Liver (tissue), 9 donors: Measurements from ENCODE around the gene LZTS3. TPM values are rescaled to one million over a fixed set of nuclear protein-coding genes. Genes with fewer than 3 reads are reported as not detected.

ENCODE experiments used
- DNase-seq: peaks from one replicate; pipeline ENCODE4 v3.0.0-alpha.2; 2017; ENCODE audit warnings: low spot score
- H3K27ac ChIP-seq, 2 donors: one replicate each; pipeline ENCODE4 v1.7.0; 2013; ENCODE audit warnings: inconsistent platforms in 2 of 2, low read length in 2 of 2, control low read depth in 1 of 2, low read depth in 1 of 2, mild to moderate bottlenecking in 1 of 2
- H3K27me3 ChIP-seq, 4 donors: one replicate each; pipeline versions ENCODE4 v1.6.1 to v1.7.0; 2013; ENCODE audit warnings: low read length in 3 of 4, inconsistent platforms in 1 of 4, mild to moderate bottlenecking in 1 of 4, moderate library complexity in 1 of 4; ENCODE audit not compliant: control insufficient read depth in 4 of 4, insufficient read depth in 4 of 4
- H3K36me3 ChIP-seq, 4 donors: one replicate each; pipeline versions ENCODE4 v1.6.1 to v1.7.0; 2013; ENCODE audit warnings: low read length in 3 of 4, mild to moderate bottlenecking in 3 of 4, low read depth in 1 of 4, moderate library complexity in 1 of 4; ENCODE audit not compliant: control insufficient read depth in 4 of 4, insufficient read depth in 3 of 4
- H3K4me1 ChIP-seq, 4 donors: one replicate each; pipeline versions ENCODE4 v1.6.1 to v1.7.0; 2013; ENCODE audit warnings: low read length in 3 of 4, mild to moderate bottlenecking in 3 of 4, moderate library complexity in 1 of 4; ENCODE audit not compliant: control insufficient read depth in 4 of 4, insufficient read depth in 4 of 4
- H3K4me3 ChIP-seq, 3 donors: one replicate each; pipeline versions ENCODE4 v1.6.1 to v1.7.0; 2013; ENCODE audit warnings: low read length in 3 of 3, control low read depth in 1 of 3, low read depth in 1 of 3, mild to moderate bottlenecking in 1 of 3
- H3K9ac ChIP-seq, 2 donors: one replicate each; pipeline ENCODE4 v1.7.0; 2013; ENCODE audit warnings: low read length in 2 of 2, mild to moderate bottlenecking in 2 of 2, moderate library complexity in 2 of 2, control low read depth in 1 of 2, low read depth in 1 of 2
- H3K9me3 ChIP-seq, 4 donors: one replicate each; pipeline versions ENCODE4 v1.6.1 to v1.7.0; 2013; ENCODE audit warnings: low read length in 3 of 4; ENCODE audit not compliant: control insufficient read depth in 4 of 4
- ATF3 ChIP-seq: IDR thresholded peaks from 2 replicates; pipeline ENCODE4 v1.6.1; 2016; ENCODE audit warnings: antibody characterized with exemption
- EGR1 ChIP-seq, 2 donors: IDR thresholded peaks; 2 replicates each; pipeline ENCODE4 v1.6.1; 2016 to 2018; ENCODE audit warnings: antibody characterized with exemption in 2 of 2, low read depth in 2 of 2
- FOXA1 ChIP-seq: IDR thresholded peaks from 2 replicates; pipeline ENCODE4 v1.6.1; 2016; ENCODE audit warnings: antibody characterized with exemption
- FOXA2 ChIP-seq: IDR thresholded peaks from 2 replicates; pipeline ENCODE4 v1.6.1; 2016; ENCODE audit warnings: antibody characterized with exemption
- HNF4A ChIP-seq, 2 donors: conservative IDR thresholded peaks; 2 replicates each; pipeline ENCODE4 v1.6.1; 2016; ENCODE audit warnings: antibody characterized with exemption in 2 of 2, mild to moderate bottlenecking in 2 of 2
- HNF4G ChIP-seq: IDR thresholded peaks from 2 replicates; pipeline ENCODE4 v1.6.1; 2016; ENCODE audit warnings: antibody characterized with exemption
- JUND ChIP-seq, 2 donors: IDR thresholded peaks; 2 replicates each; pipeline ENCODE4 v1.6.1; 2016; ENCODE audit warnings: antibody characterized with exemption in 2 of 2
- MAX ChIP-seq: IDR thresholded peaks from 2 replicates; pipeline ENCODE4 v1.6.1; 2016; ENCODE audit warnings: antibody characterized with exemption
- NR2F2 ChIP-seq: IDR thresholded peaks from 2 replicates; pipeline ENCODE4 v1.6.1; 2016; ENCODE audit warnings: antibody characterized with exemption
- RAD21 ChIP-seq, 2 donors: IDR thresholded peaks; 2 replicates each; pipeline ENCODE4 v1.6.1; 2016; ENCODE audit warnings: antibody characterized with exemption in 2 of 2, mild to moderate bottlenecking in 2 of 2
- REST ChIP-seq: IDR thresholded peaks from 2 replicates; pipeline ENCODE4 v1.6.1; 2016; ENCODE audit warnings: antibody characterized with exemption, mild to moderate bottlenecking
- RXRA ChIP-seq, 2 donors: IDR thresholded peaks; 2 replicates each; pipeline ENCODE4 v1.6.1; 2017 to 2018; ENCODE audit warnings: antibody characterized with exemption in 2 of 2, mild to moderate bottlenecking in 1 of 2
- TAF1 ChIP-seq: conservative IDR thresholded peaks from 2 replicates; pipeline ENCODE4 v1.6.1; 2016; ENCODE audit warnings: antibody characterized with exemption, mild to moderate bottlenecking
- YY1 ChIP-seq: IDR thresholded peaks from 2 replicates; pipeline ENCODE4 v1.6.1; 2016; ENCODE audit warnings: antibody characterized with exemption, mild to moderate bottlenecking
- ZBTB33 ChIP-seq: IDR thresholded peaks from 2 replicates; pipeline ENCODE4 v1.6.1; 2016; ENCODE audit warnings: antibody characterized with exemption
- WGBS: extraction: QIAGEN DNeasy Blood & Tissue Kit; methylation state at CpG from one replicate; pipeline ENCODE4 v1.1.7; 2013; 5-methylcytosine and 5-hydroxymethylcytosine counted together
- polyA plus RNA-seq, 2 donors: library from polyadenylated mRNA; stranded (reverse) in 1 of 2; unstranded in 1 of 2; fragments of 200-250 nt in 1 of 2; fragments of >200 nt in 1 of 2; fragmentation: Nextera tagmentation in 1 of 2; extraction: Ambion mirVana in 1 of 2; gene quantifications; one replicate each; pipeline versions ENCODE4 v1.2.1 to v1.2.3, GENCODE V29; 2013 to 2015
- total RNA-seq, 2 donors: library from RNA; depleted of rRNA; stranded (reverse); fragments of >200 nt; gene quantifications; one replicate each; pipeline ENCODE4 v1.2.3, GENCODE V29; 2014
- donor health status: healthy.
- donor health status: healthy.
- donor health status: healthy.
- donor health status: healthy.
- donor health status: healthy.

The LZTS3 gene
- total and polyA plus RNA-seq, 4 donors, result 1.9 to 3.7 (median 3.5) TPM

- Histone ChIP-seq H3K4me3 (no peak overlapping the region), H3K9ac (no peak overlapping the region), H3K9me3 (no peaks in the 10 kb centered on the region), H3K27ac (no peak overlapping the region), H3K36me3 (peaks cover 0 to 3% (median 0%) of the 10 kb centered on the region in 4 donors), H3K4me1 (no peaks in the 10 kb centered on the region), H3K27me3 (no peaks in the 10 kb centered on the region)
- TF ChIP-seq ATF3 (no peak), FOXA2 (no peak), HNF4A (conservative IDR thresholded peaks at IDR 0.05) (no peak), EGR1 (IDR thresholded peaks at IDR 0.05; ENCODE audit: low read depth in 2 of 2) (no peak), YY1 (no peak), TAF1 (no peak), JUND (IDR thresholded peaks at IDR 0.05) (no peak), FOXA1 (no peak), RXRA (IDR thresholded peaks at IDR 0.05) (no peak), HNF4G (no peak), ZBTB33 (no peak), REST (no peak), NR2F2 (no peak)
- WGBS, result 96% methylated on average over 2 of the region's 2 CpGs
- DNase-seq, result no peak
Observed at GRCh38 chr20:3133155-3133554, 40.2 kb downstream of the LZTS3 start.

- H3K27ac ChIP-seq, result no peak overlapping the region
- 92% methylated on average over 2 of the region's 2 CpGs for WGBS
- no peak for TF ChIP-seq JUND (IDR thresholded peaks at IDR 0.05)
- TF ChIP-seq MAX, result no peak
- TF ChIP-seq RXRA (IDR thresholded peaks at IDR 0.05), result no peak
- no peak for TF ChIP-seq HNF4A (conservative IDR thresholded peaks at IDR 0.05)
- no peak for TF ChIP-seq NR2F2
- no peak for TF ChIP-seq TAF1
- no peak for TF ChIP-seq RAD21 (IDR thresholded peaks at IDR 0.05)
Observed at GRCh38 chr20:3130051-3130600, 43.2 kb downstream of the LZTS3 start.

More at GRCh38 chr20:3130051-3130600, 43.2 kb downstream of the LZTS3 start:
- Histone ChIP-seq H3K27me3 (no peaks in the 10 kb centered on the region), H3K4me3 (no peak overlapping the region), H3K9ac (no peak overlapping the region), H3K36me3 (peaks cover 0 to 3% (median 0%) of the 10 kb centered on the region in 4 donors), H3K9me3 (no peaks in the 10 kb centered on the region), H3K4me1 (no peaks in the 10 kb centered on the region)
- no peak for DNase-seq
